Lower leg skin (tissue), 3 donors: Measurements from ENCODE around the gene CCDC57.

ENCODE experiments used
- POLR2A ChIP-seq, 2 donors: fragments of 450-650 bp; IDR thresholded peaks; one replicate each; pipeline ENCODE4 v1.6.1; 2016 to 2017; ENCODE audit warnings: antibody characterized with exemption in 2 of 2, mild to moderate bottlenecking in 1 of 2, moderate library complexity in 1 of 2
- TF ChIP-seq, protein P1 (sequence below), 3 donors: fragments of 450-650 bp; IDR thresholded peaks; one replicate each; pipeline ENCODE4 v1.5.1; 2016; ENCODE audit warnings: antibody characterized with exemption in 3 of 3, mild to moderate bottlenecking in 3 of 3, moderate library complexity in 2 of 3

DNA sequence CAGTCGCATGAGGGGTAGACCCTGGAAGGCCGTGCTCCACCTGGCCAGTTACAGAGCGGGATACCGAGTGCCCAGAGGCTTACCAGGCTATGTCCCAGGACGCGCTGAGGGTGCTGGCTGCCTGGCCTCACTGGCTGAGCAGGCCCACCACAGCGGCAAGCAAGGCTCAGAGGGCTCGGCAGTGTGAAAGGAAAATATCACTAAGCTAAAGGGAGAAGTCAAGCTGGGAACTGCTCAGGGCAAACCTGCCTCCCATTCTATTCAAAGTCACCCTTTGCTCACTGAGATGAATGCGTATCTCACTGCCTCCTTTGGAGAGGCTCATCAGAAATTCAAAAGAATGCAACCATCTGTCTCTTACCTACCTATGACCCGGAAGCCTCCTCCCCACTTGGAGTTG lies 37.4 kb downstream of the CCDC57 start:
- TF ChIP-seq, protein P1, sequence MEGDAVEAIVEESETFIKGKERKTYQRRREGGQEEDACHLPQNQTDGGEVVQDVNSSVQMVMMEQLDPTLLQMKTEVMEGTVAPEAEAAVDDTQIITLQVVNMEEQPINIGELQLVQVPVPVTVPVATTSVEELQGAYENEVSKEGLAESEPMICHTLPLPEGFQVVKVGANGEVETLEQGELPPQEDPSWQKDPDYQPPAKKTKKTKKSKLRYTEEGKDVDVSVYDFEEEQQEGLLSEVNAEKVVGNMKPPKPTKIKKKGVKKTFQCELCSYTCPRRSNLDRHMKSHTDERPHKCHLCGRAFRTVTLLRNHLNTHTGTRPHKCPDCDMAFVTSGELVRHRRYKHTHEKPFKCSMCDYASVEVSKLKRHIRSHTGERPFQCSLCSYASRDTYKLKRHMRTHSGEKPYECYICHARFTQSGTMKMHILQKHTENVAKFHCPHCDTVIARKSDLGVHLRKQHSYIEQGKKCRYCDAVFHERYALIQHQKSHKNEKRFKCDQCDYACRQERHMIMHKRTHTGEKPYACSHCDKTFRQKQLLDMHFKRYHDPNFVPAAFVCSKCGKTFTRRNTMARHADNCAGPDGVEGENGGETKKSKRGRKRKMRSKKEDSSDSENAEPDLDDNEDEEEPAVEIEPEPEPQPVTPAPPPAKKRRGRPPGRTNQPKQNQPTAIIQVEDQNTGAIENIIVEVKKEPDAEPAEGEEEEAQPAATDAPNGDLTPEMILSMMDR (IDR thresholded peaks at IDR 0.05): no peak
- no peak for TF ChIP-seq POLR2A (IDR thresholded peaks at IDR 0.05)
